Retina (tissue), 1 donor: ENCODE data around the gene TMEM185B.

Experiments used
- DNase-seq: peaks from one replicate; pipeline ENCODE4 v3.0.0-alpha.2; 2016

Gene TMEM185B

DNA sequence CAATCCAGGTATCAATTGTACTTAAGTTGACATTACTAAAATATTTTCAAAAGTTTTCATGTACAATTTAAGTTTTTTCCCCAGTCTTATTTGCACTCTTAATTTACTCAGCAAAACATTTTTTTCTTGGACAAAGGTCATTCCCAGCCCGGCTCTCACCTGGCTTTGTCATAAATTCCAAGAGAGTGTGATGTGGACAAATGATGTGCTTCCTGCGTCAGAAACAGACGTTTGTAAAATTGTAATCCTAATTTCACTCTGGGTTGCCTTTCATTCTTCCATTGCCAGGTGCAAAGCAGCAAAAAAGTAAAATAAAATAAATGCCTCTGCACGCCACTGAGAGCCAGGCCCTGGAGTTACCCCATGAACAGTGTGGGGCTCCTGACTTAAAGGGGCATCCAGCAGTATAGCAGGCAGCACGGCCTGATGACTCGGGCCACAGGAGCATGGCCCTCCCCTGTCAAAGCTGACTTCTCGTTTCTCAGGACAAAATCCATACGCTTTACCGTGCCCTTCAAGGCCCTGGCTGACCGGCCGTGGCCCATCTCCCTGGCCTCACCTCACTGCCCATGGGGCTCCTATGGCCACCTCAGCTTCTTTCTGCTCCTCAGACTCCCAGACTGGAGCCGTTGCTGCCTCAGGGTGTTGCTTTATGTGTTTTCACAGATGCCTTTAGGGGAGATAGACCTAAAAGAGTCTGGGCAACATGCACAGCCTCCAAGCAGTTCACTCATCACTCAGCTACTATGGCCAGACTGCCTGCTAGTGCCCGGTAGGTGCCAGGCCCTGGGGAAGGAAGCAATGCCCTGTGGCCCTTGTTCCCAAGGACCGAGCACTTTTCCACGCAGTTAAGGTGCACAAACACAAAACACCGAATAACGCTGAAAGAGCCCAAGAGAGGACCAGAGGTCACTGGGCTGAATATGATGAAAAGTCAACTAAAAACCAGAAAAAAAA, 7.6 kb upstream of the TMEM185B start:
- DNase-seq: no peak

DNA sequence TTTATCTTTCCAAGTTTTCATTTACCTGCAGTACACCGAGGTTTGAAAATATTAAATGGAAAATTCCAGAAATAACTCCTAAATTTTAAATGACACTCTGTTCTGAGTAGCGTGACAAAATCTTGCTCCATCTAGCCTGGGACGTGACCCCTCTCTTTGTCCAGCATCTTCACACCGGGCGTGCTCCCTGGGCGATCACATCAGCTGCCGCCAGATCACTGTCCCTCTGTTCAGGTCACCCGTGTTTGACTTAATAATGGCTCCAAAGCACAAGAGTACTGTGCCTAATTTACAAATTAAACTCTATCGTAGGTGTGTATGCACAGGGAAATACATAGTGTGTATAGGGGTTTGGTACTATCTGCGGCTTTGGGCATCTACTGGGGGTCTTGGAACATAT, 6.1 kb upstream of the TMEM185B start:
- no peak for DNase-seq

DNA sequence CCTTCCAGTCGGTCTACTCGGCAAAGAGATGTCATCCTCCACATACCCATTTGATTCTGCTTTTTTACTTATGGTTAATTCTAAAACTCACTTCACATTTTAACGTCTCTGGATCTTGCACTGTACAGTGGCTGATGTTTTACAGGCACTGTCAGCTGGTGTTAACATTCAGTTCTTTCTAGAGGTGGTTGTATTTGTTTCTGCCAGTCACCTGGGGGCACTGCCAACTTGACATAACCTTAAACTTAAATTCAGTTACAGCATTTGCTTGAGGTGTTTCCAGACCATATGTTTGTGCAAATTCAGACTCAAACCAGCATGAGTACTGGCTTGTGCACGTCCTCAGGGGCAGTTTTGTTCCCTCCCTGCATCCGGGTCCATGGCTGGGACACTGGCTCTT, 5.3 kb upstream of the TMEM185B start:
- DNase-seq: no peak

DNA sequence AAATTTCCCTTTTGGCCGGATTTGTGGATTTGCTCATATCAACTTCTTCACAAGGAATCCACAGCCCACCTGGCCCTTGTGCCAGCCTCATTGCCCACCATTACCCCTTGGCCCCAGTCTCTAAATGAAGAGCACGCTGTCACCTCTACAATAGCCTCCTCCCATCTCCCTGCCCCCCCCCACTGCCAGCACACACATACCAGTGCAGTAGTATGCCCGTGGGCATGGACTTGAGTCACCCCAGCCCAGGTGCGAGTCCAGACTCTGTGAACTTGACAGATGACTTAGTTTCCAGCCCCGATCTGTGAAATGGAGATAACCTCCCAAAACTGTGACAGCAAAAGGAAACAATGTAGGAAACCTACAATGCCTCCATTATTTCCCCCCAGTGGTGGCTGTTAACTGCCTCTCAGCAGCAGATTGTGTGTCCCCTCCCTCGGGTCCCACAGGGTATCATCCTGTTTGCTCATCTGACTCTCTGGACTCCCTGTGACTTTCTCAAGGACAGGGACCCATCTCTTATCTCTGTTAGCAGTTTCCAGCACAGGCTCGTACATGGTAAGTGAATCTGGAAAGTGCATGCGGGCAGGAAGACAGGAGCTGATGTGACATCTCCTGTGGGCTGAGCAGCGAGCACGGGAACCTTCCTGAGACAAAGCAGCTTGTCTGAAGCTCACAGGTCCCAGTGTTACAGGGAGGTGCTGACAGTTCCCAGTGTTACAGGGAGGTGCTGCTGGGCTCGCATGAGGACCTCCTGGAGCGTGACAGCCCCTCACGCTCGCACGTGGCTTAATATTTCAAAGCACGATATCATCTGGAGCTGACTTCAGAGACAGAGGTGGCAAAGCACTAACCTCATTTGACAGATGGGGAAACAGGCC, 4.2 kb upstream of the TMEM185B start:
- peak; percentile 49 for DNase-seq

DNA sequence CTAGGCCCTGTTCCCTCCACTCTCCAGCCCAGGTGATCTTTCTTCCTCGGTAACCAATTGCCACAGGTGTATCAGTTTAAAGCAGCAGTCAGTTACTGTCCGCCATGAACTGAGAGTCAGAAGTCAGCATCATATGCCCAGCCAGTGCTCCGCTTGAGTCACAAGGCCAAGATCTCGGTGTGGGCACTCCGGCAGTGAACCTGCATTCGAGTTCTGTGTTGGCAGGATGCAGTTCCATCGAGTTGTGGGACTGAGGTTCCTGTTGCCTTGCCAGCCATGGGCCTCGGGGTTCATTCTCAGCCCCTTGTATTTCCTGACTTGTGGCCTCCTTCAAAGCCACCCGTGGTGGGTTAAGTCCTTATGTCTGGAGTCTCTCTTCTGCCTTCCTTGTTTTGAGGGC, 3.1 kb upstream of the TMEM185B start:
- DNase-seq: no peak

DNA sequence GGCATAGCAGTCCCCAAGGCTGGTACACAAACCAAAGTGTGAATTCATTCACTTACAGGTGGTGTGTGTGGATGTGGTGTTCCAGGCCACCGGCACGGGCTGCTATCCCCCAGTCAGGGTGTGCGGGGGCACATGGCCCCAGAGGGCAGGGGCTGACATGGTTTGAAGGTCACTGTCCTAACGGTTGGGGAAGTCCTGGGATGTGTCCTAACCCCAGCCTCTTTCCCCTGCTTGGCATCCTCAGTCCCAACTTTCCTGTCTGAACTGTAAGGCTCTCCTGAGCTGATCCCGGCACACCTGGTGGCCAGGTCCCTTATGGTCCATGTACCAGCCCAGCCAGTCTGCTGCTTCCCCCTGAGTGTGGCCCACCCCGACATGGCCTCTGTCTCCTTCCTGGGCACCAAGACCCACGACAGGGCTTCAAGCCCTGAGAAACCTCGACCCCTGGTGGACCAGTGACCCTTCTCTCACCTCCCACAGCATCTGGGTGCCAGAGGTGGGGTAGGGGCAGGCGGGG, 2.4 kb upstream of the TMEM185B start:
- DNase-seq: no peak

DNA sequence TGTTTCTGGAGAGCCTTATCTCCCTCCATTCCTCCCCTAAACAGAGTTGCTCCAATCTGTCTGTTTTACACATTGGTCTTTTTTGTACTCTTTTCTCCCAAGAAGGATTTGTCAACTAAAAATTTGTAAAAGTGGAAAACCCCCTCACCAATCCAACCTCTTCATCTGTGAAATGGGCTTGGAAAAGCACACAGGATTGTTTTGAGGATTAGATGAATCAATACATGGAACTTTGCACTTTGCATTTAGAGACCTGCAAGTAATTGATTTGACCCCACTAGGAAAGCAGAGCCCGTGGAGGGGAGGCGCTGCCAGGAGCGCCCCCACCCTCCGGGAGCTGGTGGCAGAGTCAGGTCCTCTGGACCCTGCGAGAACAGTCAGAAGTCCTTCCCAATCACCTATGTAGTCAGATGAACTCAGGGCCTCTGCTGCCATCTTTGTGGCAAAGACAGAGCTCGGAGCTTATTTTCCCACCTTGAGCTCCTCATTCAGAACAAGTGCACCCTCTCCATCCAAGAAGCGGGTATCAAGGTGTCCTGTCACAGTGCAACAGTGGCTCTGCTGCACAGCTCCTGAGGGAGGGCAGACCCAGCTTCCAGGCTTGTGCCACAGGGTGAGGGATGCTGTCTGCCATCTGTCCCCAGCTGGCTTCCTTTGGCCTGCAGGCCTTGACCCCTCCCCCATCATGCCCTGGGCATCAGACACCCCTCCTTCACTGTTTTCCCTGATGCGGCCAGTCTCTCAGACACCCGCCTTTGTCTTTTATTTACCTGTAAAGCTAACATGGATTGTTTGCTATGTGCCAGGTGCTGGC, 1.7 kb upstream of the TMEM185B start:
- no peak for DNase-seq

DNA sequence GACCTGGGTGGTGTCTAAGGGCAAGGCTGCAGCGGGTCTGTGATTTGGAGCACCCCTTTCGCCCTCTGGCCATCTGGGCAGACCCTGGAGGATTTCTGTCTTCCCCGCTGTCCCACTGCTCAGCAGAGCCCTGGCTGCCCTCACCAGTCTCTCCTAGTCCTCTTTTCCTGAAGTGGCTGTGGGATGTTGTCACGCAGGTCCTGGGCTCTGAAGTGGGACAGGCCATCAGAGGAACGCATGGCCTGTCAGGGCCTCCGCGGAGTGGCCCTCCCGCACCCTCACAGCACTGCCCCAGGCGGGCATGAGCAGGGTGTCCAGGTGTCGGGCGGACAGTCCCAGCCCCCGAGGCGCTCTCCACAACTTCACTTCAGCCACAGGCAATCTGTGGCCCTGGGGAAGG, 1.1 kb upstream of the TMEM185B start:
- no peak for DNase-seq

DNA sequence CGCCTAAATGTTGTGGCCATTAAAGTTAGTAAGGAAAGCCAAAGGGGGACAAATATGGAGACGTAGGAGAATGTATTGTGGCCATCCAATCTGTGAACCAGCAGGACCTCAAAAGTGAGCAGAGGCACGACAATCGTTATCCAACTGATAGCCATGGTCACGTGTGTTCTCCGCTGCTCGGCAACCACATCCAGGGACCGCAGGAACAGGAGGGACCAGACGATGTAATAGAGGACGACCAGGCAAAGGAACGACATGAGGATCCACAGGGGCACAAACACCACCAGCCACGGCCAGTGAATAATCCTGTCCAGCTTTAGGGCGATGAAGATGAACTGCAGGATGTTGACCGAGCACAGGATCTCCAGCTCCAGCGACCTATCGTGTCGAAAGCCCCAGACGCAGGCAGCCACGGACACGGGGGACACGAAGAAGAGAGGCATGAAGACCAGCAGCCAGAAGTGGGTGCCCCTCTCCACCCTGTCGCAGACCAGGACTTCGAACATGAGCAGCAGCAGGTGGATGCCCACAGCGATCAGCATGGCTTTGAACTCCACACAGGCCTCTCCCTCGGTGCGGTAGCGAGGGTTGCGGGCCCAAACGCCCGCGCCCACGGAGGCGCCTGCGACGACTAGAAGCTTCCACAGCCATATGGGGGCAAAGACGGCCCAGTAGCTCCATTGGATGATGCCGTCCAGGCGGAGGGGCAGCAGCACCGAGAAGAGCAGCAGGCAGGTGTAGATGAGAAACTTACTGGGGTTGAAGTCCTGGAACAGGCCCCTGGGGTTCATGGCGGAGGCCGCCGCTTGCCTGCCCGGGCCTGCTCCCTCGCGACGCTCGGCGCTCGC, 790 bp downstream of the TMEM185B start:
- DNase-seq: no peak

DNA sequence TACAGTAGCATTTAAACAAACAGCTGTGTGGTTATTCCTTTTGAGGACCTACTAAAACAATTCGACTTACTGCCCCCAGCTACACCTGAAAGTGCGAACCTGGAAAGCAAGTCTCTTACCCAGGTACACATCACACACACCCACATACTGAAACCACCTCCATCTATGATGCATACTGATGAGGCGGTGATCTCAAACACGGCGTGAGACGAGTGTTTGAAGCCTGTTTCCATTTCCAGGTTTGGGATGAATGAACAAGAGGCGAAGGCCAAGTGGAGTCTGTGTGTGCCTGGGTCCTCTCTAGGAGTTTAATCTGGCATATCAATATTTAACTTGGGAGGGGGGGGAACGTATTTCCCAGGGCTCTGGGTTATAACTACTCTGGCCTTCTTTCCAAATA, 1.6 kb downstream of the TMEM185B start:
- DNase-seq: no peak

DNA sequence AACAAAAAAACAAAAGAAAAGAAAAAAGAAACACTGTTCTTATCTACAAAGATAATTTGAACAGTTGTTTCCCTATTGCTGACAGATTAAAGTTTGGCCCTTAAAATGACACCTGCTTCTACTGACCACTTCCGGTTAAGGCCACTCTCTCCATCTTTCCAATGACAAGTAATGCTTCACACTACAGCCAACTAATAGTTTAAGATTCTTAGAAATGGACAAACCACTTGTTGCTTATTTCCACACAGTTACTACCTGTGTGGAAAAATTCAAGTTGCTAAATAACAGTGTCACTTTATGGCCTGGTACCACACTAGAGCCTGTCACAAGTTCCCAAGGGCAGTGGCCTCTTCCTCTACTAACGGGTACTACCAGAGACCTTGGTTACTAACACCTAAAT, 2.4 kb downstream of the TMEM185B start:
- DNase-seq: no peak

DNA sequence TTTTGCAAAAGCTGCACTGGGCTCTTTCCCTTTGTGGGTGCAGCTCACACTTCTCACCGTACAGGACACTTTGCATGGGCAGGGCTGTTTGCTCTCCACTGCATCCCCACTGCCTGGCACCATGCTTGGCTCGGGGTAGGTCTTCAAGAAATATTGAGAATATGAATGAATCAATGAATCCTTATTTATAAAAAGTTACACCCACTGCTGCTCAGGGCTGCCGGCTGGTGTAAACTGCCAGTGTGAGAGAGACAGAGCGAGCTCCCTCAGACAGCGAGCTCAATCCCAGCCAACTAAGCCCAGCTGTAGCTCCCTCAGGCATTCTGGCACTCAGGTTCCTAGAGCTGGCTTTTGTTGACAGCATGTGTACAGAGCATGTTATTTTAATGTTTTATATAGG, 3.4 kb downstream of the TMEM185B start:
- DNase-seq: no peak

DNA sequence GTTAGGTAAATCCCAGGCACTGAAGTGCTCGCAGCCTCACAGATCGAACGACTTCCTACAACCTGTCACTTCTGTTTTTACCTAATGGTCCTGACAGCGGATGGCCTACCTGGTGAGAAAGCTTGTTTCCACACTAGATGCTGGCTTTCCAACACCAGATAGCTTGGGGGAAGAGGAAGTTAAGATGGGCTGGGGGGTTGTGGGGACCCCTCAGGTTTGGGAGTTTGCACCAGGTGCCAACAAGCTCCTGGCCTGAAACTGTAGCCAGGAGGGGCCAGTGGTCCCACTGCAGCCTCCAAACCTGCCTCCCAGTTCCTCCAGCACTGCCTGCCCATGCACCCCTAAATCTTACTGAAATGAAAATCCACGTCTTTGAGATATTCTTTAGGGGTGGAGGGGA, 3.9 kb downstream of the TMEM185B start:
- no peak for DNase-seq

DNA sequence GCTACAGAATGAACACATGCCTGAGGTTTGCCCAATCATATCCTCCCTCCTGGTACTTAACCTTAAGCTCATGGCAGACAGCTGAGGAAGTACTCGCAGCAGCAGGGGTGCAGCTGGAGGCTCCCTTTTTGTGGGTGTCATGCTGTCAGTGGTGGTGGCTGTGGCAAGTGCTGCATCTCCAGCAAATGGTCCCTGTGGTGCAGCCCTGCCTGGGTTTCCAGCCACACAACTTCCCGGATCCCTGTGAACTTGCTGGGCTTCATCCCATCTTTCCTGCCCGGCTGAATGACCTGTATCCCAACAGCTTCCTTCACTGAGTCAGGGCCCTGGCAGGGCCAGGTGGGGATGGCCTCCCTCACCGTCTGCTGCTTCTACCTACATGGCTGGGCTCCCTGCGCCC, 5.0 kb downstream of the TMEM185B start:
- no peak for DNase-seq

DNA sequence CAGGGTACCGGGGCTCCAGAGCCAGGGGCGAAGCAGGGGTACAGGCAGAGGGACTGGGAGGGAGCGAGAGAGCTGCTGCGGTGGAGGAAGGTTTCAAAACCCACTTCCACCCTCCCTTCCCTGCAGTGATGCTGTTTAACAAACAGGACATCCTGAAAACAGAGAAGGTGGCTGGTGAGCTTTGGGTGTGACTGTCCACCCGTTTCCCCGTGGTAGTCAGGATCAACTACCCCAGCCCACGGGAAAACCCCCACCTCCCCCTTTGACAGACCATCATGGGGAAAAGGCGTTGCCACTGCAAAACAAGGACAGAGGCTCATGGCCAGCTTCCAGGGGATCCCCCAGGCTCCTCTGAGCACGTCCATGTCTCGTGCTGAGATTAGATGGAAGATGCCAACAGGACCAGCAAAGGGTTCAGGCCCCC, 12.9 kb downstream of the TMEM185B start:
- DNase-seq: no peak

DNA sequence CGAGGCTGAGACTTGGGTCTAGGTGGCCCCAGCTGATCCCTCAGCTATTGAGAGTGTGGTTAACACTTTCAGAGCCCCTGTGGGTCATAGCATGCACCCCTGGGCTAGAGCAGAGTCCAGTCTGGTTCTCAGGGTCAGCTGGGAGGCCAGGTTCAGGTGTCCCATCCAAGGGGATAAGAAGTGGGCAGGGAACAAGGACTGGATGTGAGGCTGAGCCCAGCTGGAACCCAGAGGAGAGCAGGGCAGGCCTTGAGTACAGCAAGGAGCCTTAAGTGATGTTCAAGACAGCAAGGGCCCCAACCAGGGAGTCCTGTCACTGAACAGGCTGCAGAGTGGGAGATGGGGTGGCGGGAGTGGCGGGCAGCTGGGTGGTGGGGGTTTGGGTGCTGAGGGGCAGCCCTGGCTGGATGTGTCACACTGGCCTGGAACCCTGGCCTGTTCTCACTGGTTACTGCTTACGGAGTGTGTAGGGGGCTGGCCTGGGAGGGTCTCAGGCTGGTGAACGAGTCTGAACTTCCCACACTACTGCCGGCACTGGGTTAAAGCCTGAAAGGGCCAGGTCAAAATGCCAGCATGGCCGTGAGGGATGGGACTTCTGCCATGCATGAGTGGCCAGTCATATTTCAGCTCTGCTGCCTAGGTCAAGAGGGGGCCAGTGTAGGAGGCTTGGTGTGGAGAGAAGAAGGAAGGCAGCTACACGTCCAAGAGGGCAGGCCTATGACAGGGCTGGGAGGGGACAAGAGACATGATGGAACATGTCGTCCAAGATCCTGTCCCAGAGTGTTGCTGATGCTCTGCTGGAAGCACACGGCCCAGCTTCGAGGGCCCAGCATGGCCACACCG, 13.6 kb downstream of the TMEM185B start:
- no peak for DNase-seq

DNA sequence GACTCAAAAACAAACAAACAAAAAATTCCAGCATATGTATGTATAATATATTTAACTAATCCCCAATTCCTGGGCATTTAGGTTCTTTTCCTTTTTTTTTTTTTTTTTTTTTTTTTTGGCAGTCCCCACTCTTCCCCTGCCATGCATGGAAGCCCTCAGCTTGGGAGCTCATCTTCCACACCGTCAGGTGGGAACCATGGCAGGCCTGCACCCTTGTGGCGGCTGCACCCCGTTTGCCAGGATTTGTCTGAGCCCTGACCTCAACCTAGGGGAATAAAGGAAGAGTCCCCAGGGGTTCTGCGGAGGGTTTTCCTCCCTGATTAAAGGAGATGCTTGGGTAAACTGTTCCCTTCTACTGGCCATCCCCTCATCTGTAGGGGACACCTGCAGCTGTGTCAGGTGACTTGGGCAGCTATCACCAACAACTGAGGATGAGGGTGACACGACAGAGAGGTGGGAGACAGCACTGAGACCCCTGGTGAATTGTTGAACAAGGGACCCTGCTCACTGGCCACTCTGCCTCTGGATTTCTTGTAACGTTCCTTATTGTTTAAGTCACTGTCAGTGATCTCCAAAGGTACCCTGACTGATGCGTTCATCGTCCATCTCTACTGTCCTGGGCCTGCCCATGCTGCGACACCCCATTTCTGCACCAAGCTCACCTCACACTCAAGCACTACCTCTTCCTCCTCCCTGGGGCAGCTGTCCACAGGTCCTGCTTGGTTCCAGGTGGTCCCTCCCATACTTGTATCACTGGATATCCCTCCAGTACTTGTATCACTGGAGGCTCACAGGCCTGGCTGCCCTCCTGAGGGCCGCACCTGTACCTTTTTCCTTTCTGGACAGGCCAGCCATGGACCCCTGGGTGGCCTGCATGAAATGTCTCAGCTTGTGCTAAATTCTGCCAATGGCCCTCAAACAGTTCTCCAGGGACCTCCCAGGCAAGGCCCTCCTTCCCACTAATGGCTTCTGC, 14.5 kb downstream of the TMEM185B start:
- DNase-seq: no peak

DNA sequence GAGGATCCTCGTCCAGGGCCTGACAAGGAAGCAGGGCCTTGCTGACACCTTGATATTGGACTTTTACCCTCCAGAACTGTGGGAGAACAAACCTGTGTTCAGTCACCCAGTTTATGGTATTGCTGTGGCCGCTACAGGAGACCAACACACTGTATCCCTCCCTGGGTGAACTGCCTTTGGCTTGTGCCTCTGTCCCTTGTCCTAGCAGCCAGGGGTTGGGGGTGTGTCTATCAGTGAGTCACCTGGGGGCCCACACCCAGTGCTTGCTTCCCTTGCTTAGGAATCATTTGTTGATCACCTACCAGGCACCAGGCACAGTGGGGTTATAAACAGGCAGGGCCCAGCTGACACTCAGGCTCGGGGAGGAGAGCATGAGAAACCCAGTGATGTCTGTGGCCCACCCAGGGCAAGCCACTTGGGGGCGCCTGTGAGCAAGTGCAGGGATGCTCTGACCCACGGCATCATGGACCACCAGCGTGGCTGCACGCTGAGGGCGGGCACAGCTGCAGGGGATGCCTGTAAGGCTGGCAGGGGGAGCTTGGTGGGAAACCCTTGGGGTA, 17.1 kb downstream of the TMEM185B start:
- DNase-seq: no peak
